ENCODE data around the gene SERPINB7.

SERPINB7 gene

GRCh38 chr18:63784787-63785452 is 9.7 kb downstream of the SERPINB7 start:
- DNase-seq (ENCODE audit: low read depth in 2 of 2, low spot score in 1 of 2), result no peak

GRCh38 chr18:63787673-63788072 is 12.5 kb downstream of the SERPINB7 start:
- DNase-seq (ENCODE audit: low read depth in 2 of 2, low spot score in 1 of 2), result no peak

GRCh38 chr18:63788447-63789096 is 13.4 kb downstream of the SERPINB7 start:
- peak; percentile 22 to 43 for DNase-seq (ENCODE audit: low read depth in 2 of 2, low spot score in 1 of 2)

GRCh38 chr18:63789327-63789726 is 14.1 kb downstream of the SERPINB7 start:
- DNase-seq (ENCODE audit: low read depth in 2 of 2, low spot score in 1 of 2), result no peak

GRCh38 chr18:63795606-63796005 is 20.4 kb downstream of the SERPINB7 start:
- no peak for DNase-seq (ENCODE audit: low read depth in 2 of 2, low spot score in 1 of 2)

- DNase-seq (ENCODE audit: low read depth in 2 of 2, low spot score in 1 of 2), result no peak
These were observed 24.0 kb downstream of the SERPINB7 start for GRCh38 chr18:63799189-63799588.

- DNase-seq (ENCODE audit: low read depth in 2 of 2, low spot score in 1 of 2), result no peak
These were observed 26.1 kb downstream of the SERPINB7 start for GRCh38 chr18:63801343-63801742.

GRCh38 chr18:63808125-63808524 is 32.9 kb downstream of the SERPINB7 start:
- DNase-seq (ENCODE audit: low read depth in 2 of 2, low spot score in 1 of 2), result no peak

- no peak for DNase-seq (ENCODE audit: low read depth in 2 of 2, low spot score in 1 of 2)
These were observed 42.3 kb downstream of the SERPINB7 start for GRCh38 chr18:63817441-63818051.

GRCh38 chr18:63818212-63818611 is 43.0 kb downstream of the SERPINB7 start:
- no peak for DNase-seq (ENCODE audit: low read depth in 2 of 2, low spot score in 1 of 2)

- no peak for DNase-seq (ENCODE audit: low read depth in 2 of 2, low spot score in 1 of 2)
These were observed 44.6 kb downstream of the SERPINB7 start for GRCh38 chr18:63819786-63820185.

GRCh38 chr18:63820694-63821093 is 45.5 kb downstream of the SERPINB7 start:
- DNase-seq (ENCODE audit: low read depth in 2 of 2, low spot score in 1 of 2), result no peak

- no peak for DNase-seq (ENCODE audit: low read depth in 2 of 2, low spot score in 1 of 2)
These were observed 48.5 kb downstream of the SERPINB7 start for GRCh38 chr18:63823516-63824219.

- DNase-seq (ENCODE audit: low read depth in 2 of 2, low spot score in 1 of 2), result no peak
These were observed 49.0 kb downstream of the SERPINB7 start for GRCh38 chr18:63824220-63824525.

- DNase-seq (ENCODE audit: low read depth in 2 of 2, low spot score in 1 of 2), result no peak
These were observed 52.9 kb downstream of the SERPINB7 start for GRCh38 chr18:63828120-63828519.

- no peak for DNase-seq (ENCODE audit: low read depth in 2 of 2, low spot score in 1 of 2)
These were observed 53.4 kb downstream of the SERPINB7 start for GRCh38 chr18:63828656-63829055.

GRCh38 chr18:63829886-63830285 is 54.7 kb downstream of the SERPINB7 start:
- no peak for DNase-seq (ENCODE audit: low read depth in 2 of 2, low spot score in 1 of 2)

GRCh38 chr18:63831080-63831788 is 56.0 kb downstream of the SERPINB7 start:
- no peak for DNase-seq (ENCODE audit: low read depth in 2 of 2, low spot score in 1 of 2)

- DNase-seq (ENCODE audit: low read depth in 2 of 2, low spot score in 1 of 2), result no peak
These were observed 57.3 kb downstream of the SERPINB7 start for GRCh38 chr18:63832470-63832869.

- no peak for DNase-seq (ENCODE audit: low read depth in 2 of 2, low spot score in 1 of 2)
These were observed 59.4 kb downstream of the SERPINB7 start for GRCh38 chr18:63834471-63835113.

- DNase-seq (ENCODE audit: low read depth in 2 of 2, low spot score in 1 of 2), result no peak
These were observed 61.2 kb downstream of the SERPINB7 start for GRCh38 chr18:63836456-63836855.
